Measurements from ENCODE around the gene SLC9A3. TPM values are rescaled to one million over a fixed set of nuclear protein-coding genes. Genes with fewer than 3 reads are reported as not detected.

The SLC9A3 gene
- total RNA-seq, 6 experiments from 2014 or later = 0.63 to 1.00 (median 0.74) TPM

DNA sequence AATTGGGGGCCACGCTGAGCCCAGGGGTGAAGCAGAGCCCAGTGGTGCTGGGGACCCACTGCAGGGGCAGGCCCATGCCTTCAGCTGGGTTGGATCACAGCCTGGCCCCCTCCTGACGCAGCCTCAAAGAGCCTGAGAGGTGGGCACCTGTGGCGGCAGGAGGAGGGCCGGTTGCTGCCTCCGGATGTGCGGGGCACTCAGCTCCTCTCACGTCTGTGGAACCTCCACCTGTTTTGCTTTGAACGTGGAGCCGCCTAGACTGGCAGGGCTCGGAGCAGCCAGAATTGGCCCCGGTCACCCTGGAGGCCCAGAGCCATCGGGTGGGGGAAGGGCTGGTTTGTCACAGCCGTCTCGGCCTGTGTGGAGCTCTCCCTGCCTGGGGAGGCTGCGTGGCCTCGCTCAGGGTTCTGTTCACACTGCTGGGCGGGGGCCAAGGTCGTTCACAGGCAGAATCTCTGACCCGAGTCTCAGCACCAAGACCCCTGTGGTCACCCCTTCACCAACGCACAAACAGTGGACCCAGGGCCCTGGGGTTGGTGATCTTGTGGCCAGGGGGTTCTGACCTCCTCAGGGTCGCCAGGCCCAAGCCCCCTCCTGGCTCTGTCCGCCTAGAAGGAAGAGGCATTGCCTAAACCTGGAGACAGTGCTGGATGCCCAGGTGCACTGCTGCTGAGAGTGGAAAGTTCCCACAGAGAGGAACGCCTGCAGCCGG lies 9.2 kb upstream of the SLC9A3 start:
- Mint-ChIP-seq H3K36me3 (ENCODE audit: low read depth) (no peaks in the 10 kb centered on the region), H3K27me3 (ENCODE audit: insufficient read depth) (peaks cover 48% of the 10 kb centered on the region), H3K4me1 (ENCODE audit: low read depth) (no peaks in the 10 kb centered on the region), H3K9me3 (no peaks in the 10 kb centered on the region), H3K27ac (no peak overlapping the region), H3K4me3 (no peak overlapping the region)
- DNase-seq = no peak
- TF ChIP-seq, protein P1, sequence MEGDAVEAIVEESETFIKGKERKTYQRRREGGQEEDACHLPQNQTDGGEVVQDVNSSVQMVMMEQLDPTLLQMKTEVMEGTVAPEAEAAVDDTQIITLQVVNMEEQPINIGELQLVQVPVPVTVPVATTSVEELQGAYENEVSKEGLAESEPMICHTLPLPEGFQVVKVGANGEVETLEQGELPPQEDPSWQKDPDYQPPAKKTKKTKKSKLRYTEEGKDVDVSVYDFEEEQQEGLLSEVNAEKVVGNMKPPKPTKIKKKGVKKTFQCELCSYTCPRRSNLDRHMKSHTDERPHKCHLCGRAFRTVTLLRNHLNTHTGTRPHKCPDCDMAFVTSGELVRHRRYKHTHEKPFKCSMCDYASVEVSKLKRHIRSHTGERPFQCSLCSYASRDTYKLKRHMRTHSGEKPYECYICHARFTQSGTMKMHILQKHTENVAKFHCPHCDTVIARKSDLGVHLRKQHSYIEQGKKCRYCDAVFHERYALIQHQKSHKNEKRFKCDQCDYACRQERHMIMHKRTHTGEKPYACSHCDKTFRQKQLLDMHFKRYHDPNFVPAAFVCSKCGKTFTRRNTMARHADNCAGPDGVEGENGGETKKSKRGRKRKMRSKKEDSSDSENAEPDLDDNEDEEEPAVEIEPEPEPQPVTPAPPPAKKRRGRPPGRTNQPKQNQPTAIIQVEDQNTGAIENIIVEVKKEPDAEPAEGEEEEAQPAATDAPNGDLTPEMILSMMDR (IDR thresholded peaks at IDR 0.05) = no peak

DNA sequence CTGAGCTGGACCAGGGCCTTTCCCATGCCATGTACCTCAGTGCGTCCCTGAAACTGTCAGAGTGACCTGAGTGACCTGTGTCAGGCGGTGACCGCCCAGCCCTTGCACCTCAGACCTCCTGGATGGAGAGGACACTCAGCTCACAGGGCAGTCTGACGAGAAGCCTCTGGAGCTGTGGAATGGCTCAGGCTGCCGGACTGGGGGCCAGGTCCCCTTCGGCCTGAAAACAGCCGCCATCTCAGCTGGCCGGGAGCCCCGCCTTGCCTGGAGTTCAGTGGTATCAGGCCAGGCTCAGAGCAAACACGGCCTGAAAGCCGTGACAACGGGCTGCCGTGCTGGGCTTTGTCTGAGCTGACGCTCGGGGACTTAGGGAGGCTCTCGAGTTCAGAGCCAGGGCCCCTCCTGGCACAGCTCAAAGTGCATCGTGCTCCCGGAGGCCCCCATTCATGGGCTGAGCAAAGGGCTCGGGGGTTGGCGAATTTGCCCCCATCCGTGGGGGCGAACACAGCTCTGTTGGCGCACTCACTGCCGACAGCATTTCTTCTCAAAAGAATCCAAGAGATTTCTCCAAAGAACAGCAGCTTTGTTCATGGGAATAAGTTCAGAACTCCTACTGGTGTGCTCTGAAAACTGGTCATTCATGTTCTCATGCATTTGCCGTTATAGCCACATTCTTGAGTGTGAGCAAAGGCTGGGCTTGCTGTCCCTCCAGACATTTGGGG lies 8.4 kb upstream of the SLC9A3 start:
- Mint-ChIP-seq H3K36me3 (ENCODE audit: low read depth) (no peaks in the 10 kb centered on the region), H3K4me1 (ENCODE audit: low read depth) (no peaks in the 10 kb centered on the region), H3K27me3 (ENCODE audit: insufficient read depth) (peaks cover 48% of the 10 kb centered on the region), H3K4me3 (no peak overlapping the region), H3K27ac (no peak overlapping the region), H3K9me3 (no peaks in the 10 kb centered on the region)
- TF ChIP-seq, protein P1 (IDR thresholded peaks at IDR 0.05) = no peak
- DNase-seq = no peak

DNA sequence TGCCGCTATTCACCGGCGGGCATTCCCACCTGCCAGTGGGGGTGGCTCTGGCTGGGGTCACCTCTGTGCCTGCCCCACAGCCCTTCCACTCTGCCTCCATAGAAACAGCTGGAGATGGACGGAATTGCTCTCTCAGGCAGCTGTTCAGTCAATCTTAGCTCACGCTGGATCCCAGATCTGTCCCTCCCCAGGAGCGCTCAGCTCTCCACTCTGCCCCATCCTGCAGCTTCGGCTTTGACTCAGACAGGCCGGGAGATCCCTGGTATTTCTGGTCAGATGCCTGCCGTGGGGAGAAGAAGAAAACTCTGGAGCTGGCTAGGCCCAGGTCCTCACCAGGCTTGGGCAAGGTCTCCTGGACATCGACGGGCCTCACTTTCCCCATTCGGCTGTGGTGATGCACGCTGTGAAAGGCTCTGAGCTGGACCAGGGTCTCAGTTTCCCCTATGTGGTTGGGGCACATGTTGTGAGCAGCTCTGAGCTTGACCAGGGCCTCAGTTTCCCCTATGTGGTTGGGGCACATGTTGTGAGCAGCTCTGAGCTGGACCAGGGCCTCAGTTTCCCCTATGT lies 7.6 kb upstream of the SLC9A3 start:
- Mint-ChIP-seq H3K9me3 (no peaks in the 10 kb centered on the region), H3K4me1 (ENCODE audit: low read depth) (no peaks in the 10 kb centered on the region), H3K27ac (no peak overlapping the region), H3K27me3 (ENCODE audit: insufficient read depth) (peaks cover 50% of the 10 kb centered on the region), H3K36me3 (ENCODE audit: low read depth) (no peaks in the 10 kb centered on the region), H3K4me3 (no peak overlapping the region)
- DNase-seq = no peak
- TF ChIP-seq, protein P1 (IDR thresholded peaks at IDR 0.05) = no peak

DNA sequence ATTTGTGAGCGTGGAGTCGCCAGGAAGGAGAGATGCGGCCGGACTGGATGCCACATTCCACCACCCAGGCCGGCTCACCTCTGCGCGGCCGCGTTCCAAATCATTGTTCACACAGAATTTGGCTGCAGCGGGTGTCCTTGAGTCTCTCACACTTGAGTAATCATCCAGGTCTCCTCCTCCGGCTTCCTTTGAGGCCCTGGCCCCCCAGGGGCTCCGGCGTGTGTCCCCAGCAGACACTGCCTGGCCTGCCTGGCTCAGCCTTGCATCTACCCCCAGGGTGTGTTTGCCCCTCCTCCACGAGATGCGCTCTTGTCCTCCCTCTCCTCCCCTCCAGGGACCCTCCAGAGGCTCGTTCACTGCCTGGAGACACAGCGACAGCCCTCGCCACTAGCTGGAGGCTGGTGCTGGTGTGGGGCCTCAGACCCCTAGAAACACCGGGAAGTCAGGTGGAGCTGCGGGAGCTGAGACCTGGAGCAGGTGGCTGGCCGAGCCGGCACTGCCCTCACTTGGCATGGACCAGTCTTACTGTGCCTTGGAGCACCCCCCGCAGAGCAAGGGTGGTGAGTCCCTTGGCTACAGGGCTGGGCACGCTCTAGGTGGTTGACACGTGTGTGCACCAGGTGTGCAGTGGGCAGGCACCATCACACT lies 7.0 kb upstream of the SLC9A3 start:
- H3K27ac Mint-ChIP-seq = no peak overlapping the region
- H3K4me1 Mint-ChIP-seq (ENCODE audit: low read depth) = no peaks in the 10 kb centered on the region
- peaks cover 50% of the 10 kb centered on the region for H3K27me3 Mint-ChIP-seq (ENCODE audit: insufficient read depth)
- H3K36me3 Mint-ChIP-seq (ENCODE audit: low read depth) = no peaks in the 10 kb centered on the region
- H3K9me3 Mint-ChIP-seq = no peaks in the 10 kb centered on the region
- no peak for DNase-seq
- H3K4me3 Mint-ChIP-seq = no peak overlapping the region
- TF ChIP-seq, protein P1 (IDR thresholded peaks at IDR 0.05) = no peak

DNA sequence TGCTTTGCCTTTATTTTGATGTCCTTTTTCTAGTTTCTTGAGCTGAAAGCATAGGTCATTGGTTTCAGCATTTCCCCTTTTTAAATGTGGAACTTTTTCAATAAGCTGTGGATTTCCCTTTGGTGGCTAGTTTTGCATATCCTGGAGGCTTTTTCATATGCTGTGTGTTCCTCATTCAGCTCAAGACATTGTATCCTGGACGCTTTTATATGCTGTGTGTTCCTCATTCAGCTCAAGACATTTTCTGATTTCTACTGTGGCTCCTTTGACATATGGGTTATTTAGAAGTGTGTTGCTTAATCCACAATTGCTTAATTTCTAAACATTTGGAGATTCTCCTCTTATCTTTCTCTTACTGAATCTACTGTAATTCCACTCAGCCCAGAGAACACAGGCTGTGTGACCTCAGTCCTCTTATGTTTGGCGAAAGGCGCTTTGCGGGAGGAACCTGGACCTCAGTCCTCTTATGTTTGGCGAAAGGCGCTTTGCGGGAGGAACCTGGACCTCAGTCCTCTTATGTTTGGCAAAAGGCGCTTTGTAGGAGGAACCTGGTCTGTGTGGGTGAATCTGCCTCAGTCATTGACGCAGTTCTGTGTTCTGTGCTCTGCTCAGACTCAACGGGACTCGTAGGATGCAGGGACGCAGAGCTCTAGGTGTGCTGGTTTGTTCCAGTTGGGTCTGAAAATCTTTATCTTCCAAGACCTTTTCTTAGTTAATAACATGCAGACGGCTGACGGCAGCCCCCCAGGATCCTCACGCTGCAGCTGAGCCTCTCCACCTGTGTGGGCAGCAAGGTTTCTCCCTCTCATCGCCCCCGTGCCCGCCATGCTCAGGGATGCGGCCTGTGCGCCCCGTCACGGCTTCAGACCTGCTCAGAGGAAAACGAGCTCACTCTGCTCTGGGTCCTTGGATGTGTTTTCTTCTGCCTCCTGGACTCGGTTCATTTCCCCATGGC lies 6.0 kb upstream of the SLC9A3 start:
- Mint-ChIP-seq H3K4me3 (no peak overlapping the region), H3K9me3 (no peaks in the 10 kb centered on the region), H3K27ac (no peak overlapping the region), H3K27me3 (ENCODE audit: insufficient read depth) (peaks cover 53% of the 10 kb centered on the region), H3K4me1 (ENCODE audit: low read depth) (no peaks in the 10 kb centered on the region), H3K36me3 (ENCODE audit: low read depth) (no peaks in the 10 kb centered on the region)
- TF ChIP-seq, protein P1 (IDR thresholded peaks at IDR 0.05) = no peak
- no peak for DNase-seq
